Pancreas (tissue), 10 donors: ENCODE data around the gene LRBA. TPM values are rescaled to one million over a fixed set of nuclear protein-coding genes. Genes with fewer than 3 reads are reported as not detected.

Experiments used
- ATAC-seq, 4 donors: fragments of 200-7000 bp; cut with Tn5 transposase; one replicate each; pipeline versions ENCODE4 v1.8.0 to v1.9.1; 2020; ENCODE audit warnings: mild to moderate bottlenecking in 4 of 4, moderate library complexity in 4 of 4
- DNase-seq, 6 donors: peaks; one replicate each; pipeline ENCODE4 v3.0.0-alpha.2; 2020
- FAIRE-seq: peaks from 2 replicates; lab custom pipeline; 2012; peaks lifted over from hg19 to GRCh38; lab: Jason Lieb, UNC
- H3K27ac ChIP-seq, 4 donors: fragments of 200-600 bp; sonication (generic); 1 replicate in 3 of 4; 2 replicates in 1 of 4; pipeline versions ENCODE4 v1.5.0 to v1.8.0; 2020
- H3K27me3 ChIP-seq, 4 donors: fragments of 200-600 bp; one replicate each; pipeline ENCODE4 v1.8.0; 2021
- H3K36me3 ChIP-seq, 3 donors: fragments of 200-600 bp; sonication (generic) in 1 of 3; one replicate each; pipeline versions ENCODE4 v1.5.0 to v1.8.0; 2020 to 2021
- H3K4me1 ChIP-seq, 3 donors: fragments of 200-600 bp; one replicate each; pipeline ENCODE4 v1.8.0; 2021
- H3K4me3 ChIP-seq, 4 donors: fragments of 200-600 bp; sonication (generic) in 2 of 4; one replicate each; pipeline versions ENCODE4 v1.5.0 to v1.8.0; 2020 to 2021
- H3K9me3 ChIP-seq, 4 donors: fragments of 200-600 bp; one replicate each; pipeline ENCODE4 v1.8.0; 2021
- WGBS, 2 donors: extraction: QIAGEN DNeasy Blood & Tissue Kit; methylation state at CpG; one replicate each; pipeline ENCODE4 v1.1.7; 2013; 5-methylcytosine and 5-hydroxymethylcytosine counted together
- intact Hi-C, 3 donors: fragments of 100-400 bp; cut with DNase I; formaldehyde crosslinking; loops; one replicate each; pipeline versions ENCODE4 v1.11.1 to v1.14.2; 2022
- polyA plus RNA-seq, 2 donors: library from polyadenylated mRNA; stranded (reverse); fragments of 200-250 nt; gene quantifications; one replicate each; pipeline ENCODE4 v1.2.3, GENCODE V29; 2013
- total RNA-seq, 6 donors: library from RNA; stranded (reverse); fragmentation: NEBNext Ultra II Directional in 4 of 6; extraction: Animal tissue kit (Norgen Biotek cat#: 25700) in 4 of 6; gene quantifications; one replicate each; pipeline versions ENCODE4 v1.2.1 to v1.2.4, GENCODE V29; 2021 to 2023
- TF ChIP-seq, protein P1 (sequence below), 4 donors: fragments of 200-600 bp; sonication (generic) in 3 of 4; IDR thresholded peaks; one replicate each; pipeline versions ENCODE4 v1.5.0 to v1.8.0; 2021; ENCODE audit warnings: antibody characterized with exemption in 4 of 4
- donor health status: healthy with polysubstance abuse.
- donor health status: DM: no; HTN: no; CAD: no; lungs with moderate emphysema.
- donor health status: DM: no; HTN: no; CAD: no.
- donor health status: control.
- donor health status: control.
- donor health status: Bipolar disorder and iron deficiency.
- donor health status: DM: yes; HTN: yes; CAD: no.
- donor health status: DM: no; HTN: no; CAD: no.
- donor health status: DM: no; HTN: no; CAD: no.
- donor health status: DM: yes; HTN: yes; CAD: no.

LRBA gene
- total and polyA plus RNA-seq, 8 donors, result 6.6 to 35.3 (median 22.3) TPM

DNA sequence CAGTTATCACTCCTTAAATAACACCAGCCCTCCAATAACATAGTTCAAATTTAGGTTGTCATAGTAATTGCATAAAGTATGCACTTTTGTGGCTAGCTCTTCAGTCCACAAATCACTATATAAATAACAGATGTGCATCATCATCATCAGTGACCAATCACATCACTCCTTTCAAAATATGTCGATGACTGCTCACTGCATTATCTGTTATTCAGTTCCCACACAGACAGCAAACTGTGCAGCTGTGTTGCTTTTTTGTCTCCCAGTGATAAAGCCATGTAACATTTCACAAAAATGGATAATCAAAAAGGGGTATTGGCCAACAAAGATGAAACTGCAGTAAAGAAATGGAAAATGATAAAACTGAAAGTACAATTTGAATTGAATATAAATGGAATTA is 731.4 kb downstream of the LRBA start:
- no peak overlapping the region for H3K4me3 ChIP-seq
- no peaks in the 10 kb centered on the region for H3K36me3 ChIP-seq
- H3K27ac ChIP-seq, result no peak overlapping the region
- no peaks in the 10 kb centered on the region for H3K4me1 ChIP-seq
- DNase-seq (no peak), FAIRE-seq (no peak), ATAC-seq (peak in 1 of 4 donors; percentile 38)
- no peaks in the 10 kb centered on the region for H3K27me3 ChIP-seq
- TF ChIP-seq, protein P1, sequence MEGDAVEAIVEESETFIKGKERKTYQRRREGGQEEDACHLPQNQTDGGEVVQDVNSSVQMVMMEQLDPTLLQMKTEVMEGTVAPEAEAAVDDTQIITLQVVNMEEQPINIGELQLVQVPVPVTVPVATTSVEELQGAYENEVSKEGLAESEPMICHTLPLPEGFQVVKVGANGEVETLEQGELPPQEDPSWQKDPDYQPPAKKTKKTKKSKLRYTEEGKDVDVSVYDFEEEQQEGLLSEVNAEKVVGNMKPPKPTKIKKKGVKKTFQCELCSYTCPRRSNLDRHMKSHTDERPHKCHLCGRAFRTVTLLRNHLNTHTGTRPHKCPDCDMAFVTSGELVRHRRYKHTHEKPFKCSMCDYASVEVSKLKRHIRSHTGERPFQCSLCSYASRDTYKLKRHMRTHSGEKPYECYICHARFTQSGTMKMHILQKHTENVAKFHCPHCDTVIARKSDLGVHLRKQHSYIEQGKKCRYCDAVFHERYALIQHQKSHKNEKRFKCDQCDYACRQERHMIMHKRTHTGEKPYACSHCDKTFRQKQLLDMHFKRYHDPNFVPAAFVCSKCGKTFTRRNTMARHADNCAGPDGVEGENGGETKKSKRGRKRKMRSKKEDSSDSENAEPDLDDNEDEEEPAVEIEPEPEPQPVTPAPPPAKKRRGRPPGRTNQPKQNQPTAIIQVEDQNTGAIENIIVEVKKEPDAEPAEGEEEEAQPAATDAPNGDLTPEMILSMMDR (IDR thresholded peaks at IDR 0.05), result no peak
- 77 to 83% methylated on average over 1 of the region's 1 CpG for WGBS, 2 donors
- intact Hi-C loops, result no loop called here
- no peaks in the 10 kb centered on the region for H3K9me3 ChIP-seq

DNA sequence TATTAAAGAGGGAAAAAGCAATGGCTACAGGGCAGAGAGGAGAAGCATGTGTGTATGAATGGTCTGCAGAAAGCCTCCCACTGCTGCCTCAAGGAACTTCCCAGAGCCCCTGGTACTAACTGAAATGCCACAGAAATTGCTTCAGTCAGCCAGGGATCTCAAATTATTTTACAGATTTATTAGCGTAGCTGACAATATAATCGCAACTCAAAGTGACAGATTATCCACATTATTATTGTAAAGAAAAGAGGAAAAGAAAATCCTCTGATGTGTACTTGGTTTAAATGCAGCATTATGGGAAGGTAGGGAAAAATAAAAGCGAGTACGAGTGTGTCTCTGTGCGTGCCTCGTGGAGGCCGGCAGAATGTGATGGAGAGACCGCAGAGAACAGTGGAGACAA is 734.1 kb downstream of the LRBA start:
- TF ChIP-seq, protein P1 (IDR thresholded peaks at IDR 0.05), result no peak
- ATAC-seq (no peak), FAIRE-seq (no peak), DNase-seq (no peak)
- H3K4me1 ChIP-seq, result no peaks in the 10 kb centered on the region
- WGBS, 2 donors, result 96 to 97% methylated on average over 8 of the region's 8 CpGs
- intact Hi-C loops, result no loop called here
- no peak overlapping the region for H3K27ac ChIP-seq
- peaks cover 0 to 14% (median 0%) of the 10 kb centered on the region in 3 donors for H3K36me3 ChIP-seq
- H3K4me3 ChIP-seq, result no peak overlapping the region
- H3K27me3 ChIP-seq, result no peaks in the 10 kb centered on the region
- H3K9me3 ChIP-seq, result no peaks in the 10 kb centered on the region

DNA sequence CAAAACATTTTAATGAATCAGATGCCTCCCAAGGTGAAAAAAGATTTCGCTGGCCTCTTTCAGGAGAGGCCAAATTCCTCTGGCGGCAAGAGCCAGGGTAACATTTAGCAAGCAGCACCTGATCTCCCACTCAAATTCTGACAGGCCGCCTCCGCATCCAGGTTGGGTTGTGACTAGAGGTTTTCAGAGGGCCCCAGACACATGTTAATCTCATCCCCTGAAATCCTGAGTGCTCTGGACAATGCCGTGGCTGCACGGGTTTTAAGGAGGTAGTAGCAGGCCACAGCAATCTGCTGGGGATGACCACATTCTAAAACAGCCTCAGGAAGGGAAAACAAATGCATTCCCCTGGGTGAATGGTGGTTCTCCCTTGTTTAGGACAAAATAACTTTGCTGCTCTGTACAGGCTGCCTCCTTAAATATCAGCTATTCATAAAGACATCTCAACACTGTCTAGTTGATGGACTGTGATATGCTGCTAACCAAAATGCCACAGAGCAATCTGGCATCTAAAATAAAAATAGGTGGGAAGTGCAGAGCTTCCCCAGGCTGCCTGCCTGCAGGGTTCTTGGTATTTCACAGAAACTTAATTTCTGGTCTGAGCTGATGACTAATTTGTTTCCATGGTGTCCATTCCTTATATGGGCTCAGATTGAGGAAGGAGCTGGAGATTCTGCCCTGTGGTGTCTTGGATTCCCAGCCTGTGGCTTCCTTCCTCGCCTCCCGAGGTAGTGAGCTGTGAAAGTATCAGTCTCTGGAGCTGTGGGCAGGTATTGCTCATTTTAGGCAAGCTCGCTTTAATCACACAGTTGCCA is 734.8 kb downstream of the LRBA start:
- FAIRE-seq, result no peak
- Histone ChIP-seq H3K36me3 (peaks cover 0 to 14% (median 0%) of the 10 kb centered on the region in 3 donors), H3K27ac (no peak overlapping the region), H3K4me3 (no peak overlapping the region), H3K4me1 (no peaks in the 10 kb centered on the region), H3K27me3 (no peaks in the 10 kb centered on the region), H3K9me3 (no peaks in the 10 kb centered on the region)
- WGBS, 2 donors, result 89 to 93% methylated on average over 9 of the region's 9 CpGs
- ATAC-seq, result peak in 2 of 4 donors; percentile 65 to 67
- no peak for DNase-seq
- TF ChIP-seq, protein P1 (IDR thresholded peaks at IDR 0.05), result no peak
- intact Hi-C loops, result no loop called here

DNA sequence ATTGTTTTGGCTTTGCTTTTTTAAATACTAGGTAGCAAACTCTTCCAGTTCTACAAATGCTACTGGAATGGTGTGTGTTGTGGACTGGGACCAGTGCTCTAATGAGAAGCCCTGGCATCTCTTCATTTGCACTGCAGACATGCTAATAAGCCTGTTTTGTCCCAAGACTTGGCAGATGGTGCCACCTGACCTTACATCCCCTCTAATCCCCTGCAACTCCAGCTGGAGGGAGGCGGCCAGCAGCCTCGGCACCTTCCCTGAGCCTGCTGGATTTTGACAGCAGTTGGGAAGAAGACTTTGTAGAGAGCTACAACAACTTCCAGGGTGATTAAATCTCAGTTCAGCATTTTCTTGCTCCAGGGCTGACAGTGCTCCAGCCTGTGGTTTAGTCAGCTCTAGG is 736.9 kb downstream of the LRBA start:
- 95 to 98% methylated on average over 2 of the region's 2 CpGs for WGBS, 2 donors
- no peak overlapping the region for H3K27ac ChIP-seq
- no peaks in the 10 kb centered on the region for H3K4me1 ChIP-seq
- peaks cover 0 to 14% (median 0%) of the 10 kb centered on the region in 3 donors for H3K36me3 ChIP-seq
- ATAC-seq (no peak), DNase-seq (no peak), FAIRE-seq (no peak)
- H3K4me3 ChIP-seq, result no peak overlapping the region
- no peaks in the 10 kb centered on the region for H3K9me3 ChIP-seq
- no peaks in the 10 kb centered on the region for H3K27me3 ChIP-seq
- intact Hi-C loops, result loop anchor here in 1 of 3 donors (10.0 kb wide), 1 partner anchor 597 kb away; no protein-coding TSS in a partner anchor
- TF ChIP-seq, protein P1 (IDR thresholded peaks at IDR 0.05), result no peak

DNA sequence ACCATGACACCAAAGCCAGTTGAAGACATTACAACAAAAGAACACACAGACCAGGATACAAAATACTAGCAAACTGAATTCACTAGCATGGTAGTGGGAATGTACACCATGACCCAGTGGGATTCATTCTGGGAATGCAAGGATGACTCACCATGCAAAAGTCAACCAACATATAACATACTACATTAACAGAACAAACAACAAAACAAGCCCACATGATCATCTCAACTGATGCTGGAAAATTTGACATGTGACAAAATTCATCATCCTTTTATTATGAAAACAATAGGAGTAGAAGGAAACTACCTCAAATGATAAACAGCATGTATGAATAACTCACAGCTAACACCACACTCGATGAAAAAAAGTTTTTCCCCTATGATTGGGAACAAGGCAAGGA is 746.6 kb downstream of the LRBA start:
- Histone ChIP-seq H3K4me1 (no peaks in the 10 kb centered on the region), H3K9me3 (no peaks in the 10 kb centered on the region), H3K36me3 (no peaks in the 10 kb centered on the region), H3K27me3 (no peaks in the 10 kb centered on the region), H3K4me3 (no peak overlapping the region), H3K27ac (no peak overlapping the region)
- DNase-seq (no peak), ATAC-seq (no peak), FAIRE-seq (no peak)
- WGBS, 2 donors, result 97 to 100% methylated on average over 1 of the region's 1 CpG
- TF ChIP-seq, protein P1 (IDR thresholded peaks at IDR 0.05), result no peak
- intact Hi-C loops, result no loop called here
